Fibroblast of the aortic adventitia (primary cell): ENCODE data around the gene B4GALNT1. TPM values are rescaled to one million over a fixed set of nuclear protein-coding genes. Genes with fewer than 3 reads are reported as not detected.
"Not testable (repeated sequence)": the region's sequence is repeated elsewhere in the genome, so short reads cannot be mapped to it uniquely, and the experiment has no call there.

ENCODE experiments used
- DNase-seq: peaks from one replicate; pipeline ENCODE4 v3.0.0-alpha.2; 2010; ENCODE audit warnings: low read depth
- H3K4me3 ChIP-seq: 2 replicates; pipeline ENCODE4 v1.5.1; 2011; ENCODE audit warnings: low read depth, mild to moderate bottlenecking, control low read depth, low read length, moderate library complexity
- total RNA-seq: library from RNA; depleted of rRNA; stranded (reverse); fragments of >200 nt; gene quantifications from 2 replicates; pipeline ENCODE4 v1.2.3, GENCODE V29; 2012; ENCODE audit warnings: low replicate concordance
- TF ChIP-seq, protein P1 (sequence below): IDR thresholded peaks from 2 replicates; pipeline ENCODE4 v1.5.1; 2011; ENCODE audit warnings: mild to moderate bottlenecking, low read length, control low read depth, inconsistent platforms; ENCODE audit not compliant: insufficient read depth

Gene B4GALNT1
- total RNA-seq, 1 donor = 6.9 TPM

- DNase-seq = no peak
- TF ChIP-seq, protein P1, sequence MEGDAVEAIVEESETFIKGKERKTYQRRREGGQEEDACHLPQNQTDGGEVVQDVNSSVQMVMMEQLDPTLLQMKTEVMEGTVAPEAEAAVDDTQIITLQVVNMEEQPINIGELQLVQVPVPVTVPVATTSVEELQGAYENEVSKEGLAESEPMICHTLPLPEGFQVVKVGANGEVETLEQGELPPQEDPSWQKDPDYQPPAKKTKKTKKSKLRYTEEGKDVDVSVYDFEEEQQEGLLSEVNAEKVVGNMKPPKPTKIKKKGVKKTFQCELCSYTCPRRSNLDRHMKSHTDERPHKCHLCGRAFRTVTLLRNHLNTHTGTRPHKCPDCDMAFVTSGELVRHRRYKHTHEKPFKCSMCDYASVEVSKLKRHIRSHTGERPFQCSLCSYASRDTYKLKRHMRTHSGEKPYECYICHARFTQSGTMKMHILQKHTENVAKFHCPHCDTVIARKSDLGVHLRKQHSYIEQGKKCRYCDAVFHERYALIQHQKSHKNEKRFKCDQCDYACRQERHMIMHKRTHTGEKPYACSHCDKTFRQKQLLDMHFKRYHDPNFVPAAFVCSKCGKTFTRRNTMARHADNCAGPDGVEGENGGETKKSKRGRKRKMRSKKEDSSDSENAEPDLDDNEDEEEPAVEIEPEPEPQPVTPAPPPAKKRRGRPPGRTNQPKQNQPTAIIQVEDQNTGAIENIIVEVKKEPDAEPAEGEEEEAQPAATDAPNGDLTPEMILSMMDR = no peak
- H3K4me3 ChIP-seq = no peak overlapping the region
Measured at GRCh38 chr12:57641699-57642442, 8.9 kb upstream of the B4GALNT1 start.

GRCh38 chr12:57640175-57641042, 7.4 kb upstream of the B4GALNT1 start:
- DNase-seq = peak; percentile 33
- TF ChIP-seq, protein P1 = no peak
- no peak overlapping the region for H3K4me3 ChIP-seq

GRCh38 chr12:57638096-57638495, 5.1 kb upstream of the B4GALNT1 start:
- H3K4me3 ChIP-seq = no peak overlapping the region
- TF ChIP-seq, protein P1 = no peak
- DNase-seq = no peak

DNA sequence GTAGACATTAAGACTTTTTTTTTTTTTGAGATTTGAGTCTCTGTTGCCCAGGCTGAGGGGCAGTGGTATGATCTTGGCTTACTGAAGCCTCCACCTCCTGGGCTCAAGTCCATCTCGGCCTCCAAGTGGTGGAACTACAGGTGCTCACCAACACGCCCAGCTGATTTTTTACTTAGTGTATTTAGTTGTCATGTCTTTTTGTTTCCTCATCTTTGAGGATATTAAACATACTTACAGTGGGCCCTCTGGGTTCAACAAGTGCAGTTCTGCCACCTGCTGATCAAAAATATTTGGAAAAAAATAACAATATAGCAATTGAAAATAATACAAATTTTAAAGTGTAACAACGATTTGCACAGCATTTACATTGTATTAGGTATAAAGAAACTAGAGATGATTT, 4.4 kb upstream of the B4GALNT1 start:
- no peak overlapping the region for H3K4me3 ChIP-seq
- DNase-seq = no peak
- TF ChIP-seq, protein P1 = no peak

- H3K4me3 ChIP-seq, DNase-seq: not testable (repeated sequence)
Measured at GRCh38 chr12:57636731-57637130, 3.7 kb upstream of the B4GALNT1 start.

- TF ChIP-seq, protein P1 = no peak
- H3K4me3 ChIP-seq = peak overlapping the region; percentile 69
- peak; percentile 21 for DNase-seq
Measured at GRCh38 chr12:57632073-57632957, 686 bp downstream of the B4GALNT1 start.
